Osteoblast (primary cell): Measurements from ENCODE around the gene INPP5A. TPM values are rescaled to one million over a fixed set of nuclear protein-coding genes. Genes with fewer than 3 reads are reported as not detected.
A peak's percentile ranks its signal among the peaks of the same experiment; 100 is the strongest.

Experiments used
- DNase-seq: peaks from one replicate; pipeline ENCODE4 v3.0.0; 2011; ENCODE audit warnings: low spot score, mixed read lengths; ENCODE audit not compliant: insufficient read length; ENCODE audit errors: missing footprints
- H2AFZ ChIP-seq: 2 replicates; pipeline ENCODE4 v1.6.0; 2011; ENCODE audit warnings: mild to moderate bottlenecking, low read length
- H3K27ac ChIP-seq: 2 replicates; pipeline ENCODE4 v1.5.1; 2011; ENCODE audit warnings: mild to moderate bottlenecking, low read depth, low read length, moderate library complexity
- H3K27me3 ChIP-seq: 2 replicates; pipeline ENCODE4 v1.6.0; 2012; ENCODE audit warnings: mild to moderate bottlenecking, control low read depth, inconsistent platforms, low read length, moderate library complexity; ENCODE audit not compliant: insufficient read depth
- H3K36me3 ChIP-seq: 2 replicates; pipeline ENCODE4 v1.5.1; 2011; ENCODE audit warnings: mild to moderate bottlenecking, low read length, control low read depth, moderate library complexity; ENCODE audit not compliant: insufficient read depth
- H3K4me1 ChIP-seq: 2 replicates; pipeline ENCODE4 v1.5.1; 2011; ENCODE audit warnings: mild to moderate bottlenecking, low read length, control low read depth, moderate library complexity; ENCODE audit not compliant: insufficient read depth
- H3K4me2 ChIP-seq: 2 replicates; pipeline ENCODE4 v1.6.0; 2011; ENCODE audit warnings: mild to moderate bottlenecking, low read length; ENCODE audit not compliant: insufficient read depth
- H3K4me3 ChIP-seq: fragments of 200-600 bp; sonication (generic); 3 replicates; pipeline ENCODE4 v1.5.1; 2012; ENCODE audit warnings: mild to moderate bottlenecking, low read length, inconsistent platforms; ENCODE audit not compliant: insufficient read depth
- H3K79me2 ChIP-seq: 2 replicates; pipeline ENCODE4 v1.6.0; 2012; ENCODE audit warnings: mild to moderate bottlenecking, low read length, control low read depth, inconsistent platforms; ENCODE audit not compliant: insufficient read depth
- H3K9me3 ChIP-seq: 2 replicates; pipeline ENCODE4 v1.5.1; 2011; ENCODE audit warnings: low read depth, low read length, control low read depth
- H4K20me1 ChIP-seq: 2 replicates; pipeline ENCODE4 v1.6.0; 2012; ENCODE audit warnings: mild to moderate bottlenecking, low read length, control low read depth; ENCODE audit not compliant: insufficient read depth
- CTCF ChIP-seq: IDR thresholded peaks from 2 replicates; pipeline ENCODE4 v1.5.1; 2011; ENCODE audit warnings: mild to moderate bottlenecking, low read depth, low read length, moderate library complexity; ENCODE audit errors: extremely low read depth
- total RNA-seq: library from RNA; depleted of rRNA; stranded (reverse); fragments of >200 nt; gene quantifications from 2 replicates; pipeline ENCODE4 v1.2.3, GENCODE V29; 2012

Gene INPP5A
- total RNA-seq, 1 donor, result 22.8 TPM

GRCh38 chr10:132492323-132493025 lies 45.1 kb upstream of the INPP5A start:
- Histone ChIP-seq H3K4me3 (no peak overlapping the region), H3K79me2 (no peaks in the 10 kb centered on the region), H3K9me3 (no peaks in the 10 kb centered on the region), H3K36me3 (no peaks in the 10 kb centered on the region), H3K4me1 (no peaks in the 10 kb centered on the region), H3K27ac (no peak overlapping the region), H2AFZ (no peak overlapping the region), H3K27me3 (peaks cover 26% of the 10 kb centered on the region), H4K20me1 (no peaks in the 10 kb centered on the region), H3K4me2 (no peak overlapping the region)
- no peak for DNase-seq
- no peak for TF ChIP-seq CTCF

GRCh38 chr10:132493246-132493755 lies 44.3 kb upstream of the INPP5A start:
- TF ChIP-seq CTCF, result no peak
- DNase-seq, result peak; percentile 76
- Histone ChIP-seq H3K4me2 (no peak overlapping the region), H3K9me3 (no peaks in the 10 kb centered on the region), H3K4me1 (no peaks in the 10 kb centered on the region), H3K79me2 (no peaks in the 10 kb centered on the region), H3K27ac (no peak overlapping the region), H3K4me3 (no peak overlapping the region), H3K27me3 (peaks cover 32% of the 10 kb centered on the region), H2AFZ (no peak overlapping the region), H4K20me1 (no peaks in the 10 kb centered on the region), H3K36me3 (no peaks in the 10 kb centered on the region)

- no peaks in the 10 kb centered on the region for H3K4me1 ChIP-seq
- H3K9me3 ChIP-seq, result no peaks in the 10 kb centered on the region
- H3K27me3 ChIP-seq, result peaks cover 32% of the 10 kb centered on the region
- no peaks in the 10 kb centered on the region for H3K79me2 ChIP-seq
- no peak overlapping the region for H2AFZ ChIP-seq
- H4K20me1 ChIP-seq, result no peaks in the 10 kb centered on the region
- no peak overlapping the region for H3K4me2 ChIP-seq
- no peak for DNase-seq
- no peak overlapping the region for H3K27ac ChIP-seq
- TF ChIP-seq CTCF, result no peak
- no peak overlapping the region for H3K4me3 ChIP-seq
- no peaks in the 10 kb centered on the region for H3K36me3 ChIP-seq
Measured at GRCh38 chr10:132493756-132494290, 43.8 kb upstream of the INPP5A start.

GRCh38 chr10:132494866-132495630 lies 42.5 kb upstream of the INPP5A start:
- Histone ChIP-seq H3K4me1 (no peaks in the 10 kb centered on the region), H2AFZ (no peak overlapping the region), H3K79me2 (no peaks in the 10 kb centered on the region), H3K27ac (no peak overlapping the region), H3K27me3 (peaks cover 44% of the 10 kb centered on the region), H3K9me3 (no peaks in the 10 kb centered on the region), H3K36me3 (no peaks in the 10 kb centered on the region), H3K4me2 (no peak overlapping the region), H4K20me1 (no peaks in the 10 kb centered on the region), H3K4me3 (no peak overlapping the region)
- no peak for TF ChIP-seq CTCF
- DNase-seq, result no peak
